Thoracic aorta (tissue), 2 donors: ENCODE results near the gene SERTAD2. TPM values are rescaled to one million over a fixed set of nuclear protein-coding genes. Genes with fewer than 3 reads are reported as not detected.
A peak's percentile ranks its signal among the peaks of the same experiment; 100 is the strongest.

Experiments used
- ATAC-seq: fragments of 150-250 bp; one replicate; pipeline ENCODE4 v1.8.0; 2017; ENCODE audit warnings: low read depth; ENCODE audit not compliant: insufficient number of reproducible peaks, low FRiP score
- DNase-seq: peaks from one replicate; pipeline ENCODE4 v3.0.0-alpha.2; 2020; ENCODE audit warnings: low spot score
- H3K27ac ChIP-seq, 2 donors: fragments of 200-600 bp; sonication (generic); 1 replicate in 1 of 2; 2 replicates in 1 of 2; pipeline ENCODE4 v1.5.1; 2016; ENCODE audit warnings: mild to moderate bottlenecking in 2 of 2, moderate library complexity in 2 of 2
- H3K27me3 ChIP-seq: fragments of 200-600 bp; sonication (generic); replicated peaks from 2 replicates; pipeline ENCODE4 v1.6.0; 2016; ENCODE audit warnings: mild to moderate bottlenecking; ENCODE audit not compliant: insufficient read depth
- H3K36me3 ChIP-seq: fragments of 200-600 bp; sonication (generic); one replicate; pipeline ENCODE4 v1.5.1; 2016
- H3K4me1 ChIP-seq, 2 donors: fragments of 200-600 bp; sonication (generic); 1 replicate in 1 of 2; 2 replicates in 1 of 2; pipeline versions ENCODE4 v1.5.1 to v1.6.0; 2016; ENCODE audit warnings: low read depth in 2 of 2, mild to moderate bottlenecking in 1 of 2; ENCODE audit not compliant: control insufficient read depth in 1 of 2
- H3K4me3 ChIP-seq: fragments of 200-600 bp; sonication (generic); 2 replicates; pipeline ENCODE4 v1.5.1; 2016; ENCODE audit warnings: mild to moderate bottlenecking
- H3K9me3 ChIP-seq: fragments of 200-600 bp; sonication (generic); 2 replicates; pipeline ENCODE4 v1.5.1; 2016
- total RNA-seq, 2 donors: library from RNA; depleted of rRNA; stranded (reverse); fragments of >200 nt; gene quantifications; one replicate each; pipeline versions ENCODE4 v1.1.0 to v1.2.3, GENCODE V29; 2016
- TF ChIP-seq, protein P1 (sequence below): fragments of 200-600 bp; sonication (generic); IDR thresholded peaks from one replicate; pipeline ENCODE4 v1.5.1; 2019; ENCODE audit warnings: antibody characterized with exemption

The SERTAD2 gene
- total RNA-seq, 2 donors from 2014 or later = 17.9 to 31.9 TPM

DNA sequence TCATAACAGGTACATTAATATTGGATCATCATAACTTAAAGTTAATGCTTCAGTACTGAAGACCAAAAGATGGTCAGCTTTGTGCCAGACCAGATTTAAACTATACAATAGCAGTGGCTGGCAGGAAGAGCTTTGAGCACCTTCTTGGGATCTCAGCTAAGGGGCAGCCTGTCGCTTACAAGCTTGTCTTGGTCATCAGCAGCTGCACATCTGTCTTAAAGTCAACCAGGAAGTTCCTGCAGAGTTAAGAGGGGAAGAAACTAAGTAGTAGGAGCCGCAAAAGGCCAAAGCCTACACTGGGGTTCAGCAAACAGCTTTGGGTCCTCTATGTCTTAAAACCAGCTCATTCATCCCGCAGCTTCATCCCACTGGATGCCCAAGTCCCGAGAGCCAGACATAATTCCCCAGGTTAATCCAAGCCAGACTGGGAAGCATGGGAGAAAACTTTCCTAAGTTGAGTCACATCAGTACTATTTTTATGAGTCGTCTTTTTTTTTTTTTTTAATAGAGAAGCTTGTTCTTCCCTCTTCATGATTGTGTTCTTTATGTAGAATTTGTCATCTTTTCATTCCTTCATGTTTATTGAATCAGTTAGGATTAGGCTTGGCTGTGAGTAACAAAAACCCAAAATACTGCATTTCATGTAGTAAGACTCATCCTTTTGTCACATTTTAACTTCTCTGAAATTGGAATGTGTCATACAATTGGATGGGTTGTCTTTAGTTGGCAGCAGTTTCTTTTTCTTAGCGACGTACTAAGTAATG lies 59.3 kb downstream of the SERTAD2 start:
- peaks cover 3 to 25% of the 10 kb centered on the region in 2 donors for H3K4me1 ChIP-seq
- no peak overlapping the region for H3K4me3 ChIP-seq
- peaks cover 11% of the 10 kb centered on the region for H3K36me3 ChIP-seq
- H3K9me3 ChIP-seq = no peaks in the 10 kb centered on the region
- DNase-seq (no peak), ATAC-seq (no peak)
- TF ChIP-seq, protein P1, sequence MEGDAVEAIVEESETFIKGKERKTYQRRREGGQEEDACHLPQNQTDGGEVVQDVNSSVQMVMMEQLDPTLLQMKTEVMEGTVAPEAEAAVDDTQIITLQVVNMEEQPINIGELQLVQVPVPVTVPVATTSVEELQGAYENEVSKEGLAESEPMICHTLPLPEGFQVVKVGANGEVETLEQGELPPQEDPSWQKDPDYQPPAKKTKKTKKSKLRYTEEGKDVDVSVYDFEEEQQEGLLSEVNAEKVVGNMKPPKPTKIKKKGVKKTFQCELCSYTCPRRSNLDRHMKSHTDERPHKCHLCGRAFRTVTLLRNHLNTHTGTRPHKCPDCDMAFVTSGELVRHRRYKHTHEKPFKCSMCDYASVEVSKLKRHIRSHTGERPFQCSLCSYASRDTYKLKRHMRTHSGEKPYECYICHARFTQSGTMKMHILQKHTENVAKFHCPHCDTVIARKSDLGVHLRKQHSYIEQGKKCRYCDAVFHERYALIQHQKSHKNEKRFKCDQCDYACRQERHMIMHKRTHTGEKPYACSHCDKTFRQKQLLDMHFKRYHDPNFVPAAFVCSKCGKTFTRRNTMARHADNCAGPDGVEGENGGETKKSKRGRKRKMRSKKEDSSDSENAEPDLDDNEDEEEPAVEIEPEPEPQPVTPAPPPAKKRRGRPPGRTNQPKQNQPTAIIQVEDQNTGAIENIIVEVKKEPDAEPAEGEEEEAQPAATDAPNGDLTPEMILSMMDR = no peak
- no peaks in the 10 kb centered on the region for H3K27me3 ChIP-seq
- no peak overlapping the region for H3K27ac ChIP-seq

DNA sequence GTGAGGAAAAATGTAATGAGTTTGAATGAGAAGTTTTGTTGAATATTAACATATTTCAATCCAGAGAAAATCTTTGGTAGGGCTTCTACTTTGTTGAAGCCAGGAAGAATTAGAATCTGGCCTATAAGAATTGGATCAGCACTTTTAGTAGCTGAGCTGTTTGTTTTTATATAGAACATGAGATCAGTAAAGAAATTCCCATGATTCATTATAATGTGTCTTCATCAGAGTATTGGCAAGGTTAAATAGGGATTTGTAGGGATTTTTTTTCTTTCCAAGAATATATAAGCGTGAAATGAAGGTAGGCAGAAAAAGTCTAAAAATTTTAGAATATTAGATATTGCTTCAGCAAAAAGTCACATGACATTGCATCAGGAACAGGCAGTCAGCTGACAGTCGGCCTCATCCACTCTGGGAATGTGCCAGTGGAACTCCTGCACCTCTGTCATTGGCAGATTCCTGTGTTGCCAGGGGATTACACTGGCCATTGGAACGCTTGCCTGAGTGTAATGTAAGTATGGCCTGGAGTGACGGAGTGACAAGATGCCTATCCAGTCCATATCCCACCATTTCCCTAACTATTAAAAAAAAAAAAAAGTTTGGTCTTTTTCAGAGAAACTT lies 60.6 kb downstream of the SERTAD2 start:
- TF ChIP-seq, protein P1 = no peak
- Histone ChIP-seq H3K27me3 (no peaks in the 10 kb centered on the region), H3K27ac (no peak overlapping the region), H3K36me3 (peaks cover 11% of the 10 kb centered on the region), H3K4me1 (peaks cover 3 to 25% of the 10 kb centered on the region in 2 donors), H3K9me3 (no peaks in the 10 kb centered on the region), H3K4me3 (no peak overlapping the region)
- DNase-seq = no peak
- no peak for ATAC-seq

DNA sequence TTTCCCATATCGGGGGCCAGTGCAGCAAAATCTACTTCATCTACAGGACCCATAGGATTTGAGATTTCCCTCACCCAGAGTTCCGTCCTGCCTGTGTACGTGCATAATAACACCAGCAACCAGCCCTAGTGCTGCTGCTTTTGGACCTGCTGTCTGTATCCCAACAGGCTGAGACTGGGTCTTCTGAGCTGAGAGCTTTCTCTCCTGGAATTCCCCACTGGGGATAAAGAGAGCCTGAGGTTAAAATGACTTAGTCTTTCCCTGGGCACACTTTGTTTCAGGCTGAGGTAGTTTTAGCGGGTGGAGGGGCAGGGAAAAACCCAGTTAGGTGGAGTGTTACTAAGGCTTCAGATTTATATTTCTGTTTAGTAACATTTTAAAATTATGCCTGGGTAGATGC lies 62.5 kb downstream of the SERTAD2 start:
- H3K27me3 ChIP-seq = no peaks in the 10 kb centered on the region
- H3K4me1 ChIP-seq = peaks cover 3 to 27% of the 10 kb centered on the region in 2 donors
- peaks cover 11% of the 10 kb centered on the region for H3K36me3 ChIP-seq
- TF ChIP-seq, protein P1 = no peak
- DNase-seq = no peak
- no peak overlapping the region for H3K27ac ChIP-seq
- no peaks in the 10 kb centered on the region for H3K9me3 ChIP-seq
- no peak overlapping the region for H3K4me3 ChIP-seq
- ATAC-seq = no peak

DNA sequence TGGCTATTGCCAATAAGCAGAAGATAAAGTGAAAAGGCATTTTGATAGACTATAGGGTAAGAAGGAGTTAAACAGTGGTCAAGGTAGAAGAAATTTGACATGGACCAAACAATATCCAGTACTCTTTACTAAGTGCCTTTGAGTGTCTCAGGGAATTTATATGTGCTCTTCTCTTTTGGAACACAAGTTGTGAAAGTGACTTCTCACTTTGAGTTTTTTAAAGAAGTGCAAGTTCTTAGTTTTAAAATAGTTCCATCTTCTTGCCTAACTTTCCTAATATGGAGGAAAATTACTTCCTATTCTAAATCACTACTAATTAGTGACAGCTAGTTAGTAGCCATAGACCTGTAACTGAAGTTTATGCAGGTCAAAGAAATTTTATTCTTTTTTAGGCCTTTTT lies 66.2 kb downstream of the SERTAD2 start:
- no peak overlapping the region for H3K4me3 ChIP-seq
- peaks cover 0 to 7% of the 10 kb centered on the region in 2 donors for H3K4me1 ChIP-seq
- ATAC-seq (no peak), DNase-seq (no peak)
- TF ChIP-seq, protein P1 = no peak
- H3K36me3 ChIP-seq = peaks cover 10% of the 10 kb centered on the region
- no peaks in the 10 kb centered on the region for H3K9me3 ChIP-seq
- no peak overlapping the region for H3K27ac ChIP-seq
- H3K27me3 ChIP-seq = no peaks in the 10 kb centered on the region

DNA sequence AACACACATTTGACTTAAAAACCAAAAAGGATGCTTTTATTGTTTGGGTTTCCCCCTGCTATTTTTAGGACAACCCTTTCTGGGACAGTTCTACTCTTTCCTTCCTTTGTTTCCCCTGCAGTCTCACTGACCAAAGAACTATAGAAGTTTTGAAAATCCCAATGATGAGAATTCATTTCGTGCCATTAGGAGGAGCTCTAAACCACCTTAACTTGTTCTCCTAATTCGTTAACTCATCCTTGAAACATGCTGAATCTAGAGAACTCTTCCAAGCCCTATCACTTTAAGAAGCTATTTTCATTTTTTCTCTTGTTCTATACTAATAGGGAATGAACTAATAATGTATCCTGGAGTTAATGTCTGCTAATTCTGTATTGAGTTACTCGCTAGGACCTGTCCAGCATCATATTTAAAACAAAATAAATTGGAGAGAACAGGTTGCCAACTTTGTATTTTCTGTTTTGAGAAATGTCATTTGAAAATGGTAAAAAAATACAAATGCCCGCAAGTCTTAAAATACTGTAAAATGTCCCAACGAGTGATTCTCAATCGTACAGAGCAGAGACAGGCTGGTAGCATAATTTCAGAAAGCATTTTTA lies 66.7 kb downstream of the SERTAD2 start:
- Histone ChIP-seq H3K27ac (no peak overlapping the region), H3K4me1 (peaks cover 0 to 7% of the 10 kb centered on the region in 2 donors), H3K27me3 (no peaks in the 10 kb centered on the region), H3K36me3 (peaks cover 5% of the 10 kb centered on the region), H3K9me3 (no peaks in the 10 kb centered on the region), H3K4me3 (no peak overlapping the region)
- no peak for ATAC-seq
- TF ChIP-seq, protein P1 = peak; percentile 41
- no peak for DNase-seq
